Stimulated activated CD8-positive, alpha-beta memory T cell treated with anti-CD3 and anti-CD28 coated beads, Interleukin-12 subunit alpha, Interleukin-12 subunit beta, amount 100 ng/mL, for 24 hours (primary cell): ENCODE measurements around the gene LLGL2.

ENCODE experiments used
- DNase-seq: peaks from one replicate; pipeline ENCODE4 v3.0.0-alpha.2; 2020; ENCODE audit errors: extremely low read depth

LLGL2 gene

GRCh38 chr17:75491680-75492079 lies 33.8 kb upstream of the LLGL2 start:
- DNase-seq = no peak

GRCh38 chr17:75492555-75493168 lies 32.8 kb upstream of the LLGL2 start:
- DNase-seq = no peak

- no peak for DNase-seq
Measured at GRCh38 chr17:75493476-75494129, 31.9 kb upstream of the LLGL2 start.

GRCh38 chr17:75494326-75494877 lies 31.1 kb upstream of the LLGL2 start:
- DNase-seq = no peak

- DNase-seq = no peak
Measured at GRCh38 chr17:75496005-75496404, 29.5 kb upstream of the LLGL2 start.

GRCh38 chr17:75498039-75498725 lies 27.3 kb upstream of the LLGL2 start:
- DNase-seq = no peak

- no peak for DNase-seq
Measured at GRCh38 chr17:75498726-75499213, 26.7 kb upstream of the LLGL2 start.

- DNase-seq = no peak
Measured at GRCh38 chr17:75499313-75500022, 26.0 kb upstream of the LLGL2 start.

- DNase-seq = no peak
Measured at GRCh38 chr17:75500419-75501216, 24.9 kb upstream of the LLGL2 start.

GRCh38 chr17:75501378-75502071 lies 24.0 kb upstream of the LLGL2 start:
- DNase-seq = no peak

- no peak for DNase-seq
Measured at GRCh38 chr17:75502072-75502720, 23.3 kb upstream of the LLGL2 start.

- DNase-seq = no peak
Measured at GRCh38 chr17:75502721-75503329, 22.7 kb upstream of the LLGL2 start.

GRCh38 chr17:75503337-75503950 lies 22.1 kb upstream of the LLGL2 start:
- DNase-seq = no peak

- DNase-seq = no peak
Measured at GRCh38 chr17:75503976-75504346, 21.5 kb upstream of the LLGL2 start.

GRCh38 chr17:75504347-75505151 lies 20.9 kb upstream of the LLGL2 start:
- DNase-seq = no peak

- DNase-seq = no peak
Measured at GRCh38 chr17:75505152-75505409, 20.4 kb upstream of the LLGL2 start.

GRCh38 chr17:75505640-75506039 lies 19.9 kb upstream of the LLGL2 start:
- no peak for DNase-seq

- DNase-seq = no peak
Measured at GRCh38 chr17:75506134-75506533, 19.4 kb upstream of the LLGL2 start.

- DNase-seq = no peak
Measured at GRCh38 chr17:75506888-75507287, 18.6 kb upstream of the LLGL2 start.
